ENCODE data around the gene SMC3.

- no peak for TF ChIP-seq CTCF (conservative IDR thresholded peaks at IDR 0.05; ENCODE audit: low read length)
- no peak for TF ChIP-seq EZH2phosphoT487 (IDR thresholded peaks at IDR 0.05; ENCODE audit: borderline replicate concordance, low read depth, low read length)
Observed at GRCh38 chr10:110546077-110546476, 21.4 kb upstream of the SMC3 start.

Measured in OCI-LY7 (cell line).